Activated CD8-positive, alpha-beta T cell treated with anti-CD3 and anti-CD28 coated beads for 36 hours (primary cell): Measurements from ENCODE around the gene DCST2. TPM values are rescaled to one million over a fixed set of nuclear protein-coding genes. Genes with fewer than 3 reads are reported as not detected.

Experiments
- ATAC-seq: fragments of 200-7000 bp; cut with Tn5 transposase; one replicate; pipeline ENCODE4 v1.10.0; 2021; ENCODE audit warnings: mild to moderate bottlenecking, moderate library complexity
- CTCF ChIA-PET: fragments of 350-600 bp; sonication (Branson Sonifier 250); formaldehyde crosslinking; loops from one replicate; lab custom pipeline; 2021; ENCODE audit warnings: antibody characterized with exemption; lab: Charles Lee
- POLR2A ChIA-PET: fragments of 350-600 bp; sonication (Branson Sonifier 250); formaldehyde crosslinking; loops from one replicate; lab custom pipeline; 2021; ENCODE audit warnings: antibody characterized with exemption; lab: Charles Lee
- DNase-seq: peaks from one replicate; pipeline ENCODE4 v3.0.0-alpha.2; 2020
- H3K27ac Mint-ChIP-seq: one replicate; pipeline ENCODE4 v1.8.0; 2021; ENCODE audit warnings: mild to moderate bottlenecking, mixed read lengths
- H3K27me3 Mint-ChIP-seq: one replicate; pipeline ENCODE4 v1.8.0; 2021; ENCODE audit warnings: mixed read lengths
- H3K36me3 Mint-ChIP-seq: one replicate; pipeline ENCODE4 v1.8.0; 2021; ENCODE audit warnings: low read depth, mixed read lengths
- H3K4me1 Mint-ChIP-seq: one replicate; pipeline ENCODE4 v1.8.0; 2021; ENCODE audit warnings: low read depth, mixed read lengths
- H3K4me3 Mint-ChIP-seq: one replicate; pipeline ENCODE4 v1.8.0; 2021; ENCODE audit warnings: mild to moderate bottlenecking, moderate library complexity, mixed read lengths
- H3K9me3 Mint-ChIP-seq: one replicate; pipeline ENCODE4 v1.8.0; 2021; ENCODE audit warnings: mixed read lengths
- intact Hi-C: fragments of 100-400 bp; cut with micrococcal nuclease; formaldehyde crosslinking; loops from one replicate; pipeline ENCODE4 v1.10.0; 2022
- total RNA-seq, 2 experiments: library from RNA; stranded (reverse); gene quantifications; one replicate each; pipeline ENCODE4 v1.2.3, GENCODE V29; 2021
- TF ChIP-seq, protein P1 (sequence below): fragments of 200-600 bp; IDR thresholded peaks from one replicate; pipeline ENCODE4 v1.8.0; 2022; ENCODE audit warnings: antibody characterized with exemption, mild to moderate bottlenecking

DCST2 gene
- total RNA-seq, 2 experiments from 2014 or later = 0.20 to 0.36 TPM

DNA sequence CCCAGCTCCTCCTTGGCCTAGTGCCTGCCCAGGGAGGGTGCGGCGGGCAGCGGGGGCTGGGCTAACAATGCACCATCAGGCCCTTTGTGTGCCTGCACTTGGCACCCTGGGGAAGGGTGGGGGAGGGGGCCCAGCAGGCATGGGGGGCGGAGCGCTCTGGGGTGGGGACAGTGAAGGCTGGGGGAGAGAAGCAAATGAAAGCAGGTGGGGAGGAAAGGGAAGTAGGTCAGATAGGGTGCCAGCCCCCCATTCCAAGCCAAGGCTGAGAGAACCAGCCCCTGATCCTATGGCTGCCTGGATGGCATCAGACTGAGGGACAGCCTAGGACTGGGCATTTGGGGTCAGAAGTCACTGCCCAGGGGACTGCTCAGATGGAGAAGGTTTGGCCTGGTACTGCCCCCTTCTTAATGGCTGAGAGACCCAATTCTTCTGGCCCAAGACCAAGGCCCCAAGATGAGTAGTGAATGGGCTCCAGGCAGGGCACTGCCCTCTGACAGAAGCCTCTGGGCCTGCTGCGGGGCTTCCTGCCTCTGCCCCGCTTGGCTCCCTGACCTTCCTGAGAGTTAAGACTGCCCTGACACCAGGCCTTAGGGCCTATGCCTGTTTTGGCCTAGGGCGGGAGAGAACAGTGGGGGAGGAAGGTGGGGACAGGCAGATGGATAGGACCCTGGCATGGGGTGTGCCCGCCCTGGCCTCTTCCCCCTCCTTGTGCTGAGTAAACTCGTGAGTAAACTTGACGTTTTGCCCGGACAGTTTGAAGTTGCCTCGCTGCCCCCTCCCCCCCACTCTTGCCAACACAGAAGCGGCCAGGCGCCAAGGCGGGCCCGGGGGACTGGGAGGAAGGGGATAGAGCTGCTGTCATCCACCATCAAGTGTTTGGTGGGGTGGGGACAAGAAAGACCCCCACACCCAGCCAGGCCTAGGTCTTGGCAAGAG lies 28.2 kb downstream of the DCST2 start:
- H3K27ac Mint-ChIP-seq = peak overlapping the region; percentile 92
- ChIA-PET CTCF (interaction anchor here (0.8 to 2.0 kb wide), 5 partner anchors 12 to 80 kb away, joined by 3 to 14 read pairs (median 3); partner anchors contain the start of genes FLAD1 and PMVK), POLR2A (interaction anchor here (1.4 to 4.0 kb wide), 4 partner anchors 8 to 29 kb away, joined by 4 to 24 read pairs (median 6); partner anchors contain the start of gene FLAD1)
- no peaks in the 10 kb centered on the region for H3K9me3 Mint-ChIP-seq
- H3K4me1 Mint-ChIP-seq = peaks cover 52% of the 10 kb centered on the region
- H3K4me3 Mint-ChIP-seq = peak overlapping the region; percentile 85
- H3K27me3 Mint-ChIP-seq = no peaks in the 10 kb centered on the region
- peak; percentile 33 for DNase-seq
- H3K36me3 Mint-ChIP-seq = peaks cover 5% of the 10 kb centered on the region
- no peak for ATAC-seq
- TF ChIP-seq, protein P1, sequence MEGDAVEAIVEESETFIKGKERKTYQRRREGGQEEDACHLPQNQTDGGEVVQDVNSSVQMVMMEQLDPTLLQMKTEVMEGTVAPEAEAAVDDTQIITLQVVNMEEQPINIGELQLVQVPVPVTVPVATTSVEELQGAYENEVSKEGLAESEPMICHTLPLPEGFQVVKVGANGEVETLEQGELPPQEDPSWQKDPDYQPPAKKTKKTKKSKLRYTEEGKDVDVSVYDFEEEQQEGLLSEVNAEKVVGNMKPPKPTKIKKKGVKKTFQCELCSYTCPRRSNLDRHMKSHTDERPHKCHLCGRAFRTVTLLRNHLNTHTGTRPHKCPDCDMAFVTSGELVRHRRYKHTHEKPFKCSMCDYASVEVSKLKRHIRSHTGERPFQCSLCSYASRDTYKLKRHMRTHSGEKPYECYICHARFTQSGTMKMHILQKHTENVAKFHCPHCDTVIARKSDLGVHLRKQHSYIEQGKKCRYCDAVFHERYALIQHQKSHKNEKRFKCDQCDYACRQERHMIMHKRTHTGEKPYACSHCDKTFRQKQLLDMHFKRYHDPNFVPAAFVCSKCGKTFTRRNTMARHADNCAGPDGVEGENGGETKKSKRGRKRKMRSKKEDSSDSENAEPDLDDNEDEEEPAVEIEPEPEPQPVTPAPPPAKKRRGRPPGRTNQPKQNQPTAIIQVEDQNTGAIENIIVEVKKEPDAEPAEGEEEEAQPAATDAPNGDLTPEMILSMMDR = no peak
- intact Hi-C loops = no loop called here

DNA sequence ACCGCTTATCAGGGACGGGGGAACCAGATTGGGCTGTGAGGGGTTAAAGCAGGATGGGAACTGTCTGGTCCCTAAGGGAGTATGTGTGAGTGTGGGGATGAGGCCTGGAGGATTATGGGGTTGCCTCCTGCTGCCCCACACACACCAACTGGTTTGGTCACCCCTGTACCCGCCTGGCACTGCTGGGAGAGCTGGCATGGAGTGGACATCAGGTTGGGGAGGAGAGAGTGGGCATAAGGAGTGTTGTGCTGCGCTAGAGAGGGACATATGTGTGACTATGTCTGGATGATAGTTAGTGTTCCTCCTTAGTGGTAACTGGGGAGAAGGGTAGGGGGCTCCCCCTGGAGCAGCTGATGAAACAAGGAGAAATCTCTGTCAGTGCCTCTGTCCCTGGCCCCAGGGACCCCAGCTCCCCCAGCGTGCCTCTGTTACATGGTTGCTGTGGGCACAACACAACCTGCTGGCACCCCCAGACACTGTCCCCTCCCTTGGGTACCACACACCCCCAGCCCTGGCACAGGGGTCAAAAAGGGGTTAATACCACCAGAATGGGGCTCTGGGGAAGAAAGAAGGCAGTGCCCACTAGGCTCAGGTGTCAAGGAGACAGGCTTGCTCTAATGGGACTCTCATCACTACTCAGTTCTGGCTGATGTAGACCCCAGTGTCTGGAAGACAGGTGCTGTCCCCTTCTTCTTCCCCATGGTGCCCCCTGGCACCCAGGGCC lies 29.1 kb downstream of the DCST2 start:
- TF ChIP-seq, protein P1 = no peak
- H3K4me1 Mint-ChIP-seq = peaks cover 50% of the 10 kb centered on the region
- DNase-seq (peak; percentile 46), ATAC-seq (no peak)
- peak overlapping the region; percentile 85 for H3K4me3 Mint-ChIP-seq
- ChIA-PET CTCF (interaction anchor here (0.8 to 2.0 kb wide), 2 partner anchors 13 to 68 kb away, joined by 3 to 14 read pairs; partner anchors contain the start of gene PMVK), POLR2A (interaction anchor here (0.8 to 1.9 kb wide), 4 partner anchors 8 to 28 kb away, joined by 3 to 7 read pairs (median 4); partner anchors contain the start of gene FLAD1)
- peaks cover 5% of the 10 kb centered on the region for H3K36me3 Mint-ChIP-seq
- intact Hi-C loops = no loop called here
- peak overlapping the region; percentile 87 for H3K27ac Mint-ChIP-seq
- H3K27me3 Mint-ChIP-seq = no peaks in the 10 kb centered on the region
- no peaks in the 10 kb centered on the region for H3K9me3 Mint-ChIP-seq

DNA sequence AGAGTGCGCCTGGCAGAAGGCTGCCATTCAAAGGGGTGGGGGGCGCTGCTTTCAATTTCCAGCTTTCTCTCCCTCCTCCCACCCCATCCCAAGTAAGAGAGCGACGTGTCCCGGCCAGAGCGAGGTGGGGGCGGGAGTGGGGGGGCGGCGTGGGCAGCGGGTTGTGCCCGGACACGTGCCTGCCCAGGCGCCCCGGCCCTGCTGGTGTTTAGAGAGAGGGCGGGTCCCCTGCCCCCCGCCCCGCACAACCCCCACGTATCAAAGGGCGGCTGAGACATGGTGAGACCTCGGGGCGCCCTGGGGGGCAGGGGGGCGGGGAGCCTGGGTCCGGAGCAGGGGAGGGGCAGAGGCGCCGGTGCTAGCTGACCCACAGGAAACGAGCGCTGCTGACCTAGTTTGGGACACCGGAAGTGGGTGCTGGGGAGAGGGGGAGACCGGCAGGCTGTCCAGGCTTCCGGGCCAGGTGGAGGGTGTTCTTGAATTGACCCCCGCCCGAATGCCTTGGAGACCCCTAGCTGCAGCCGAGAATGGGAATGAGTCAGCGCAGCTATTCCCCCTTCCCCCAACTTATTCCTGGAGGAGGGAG lies 29.7 kb downstream of the DCST2 start:
- intact Hi-C loops = no loop called here
- CTCF ChIA-PET = interaction anchor here (2.0 kb wide), 1 partner anchor 14 kb away, joined by 14 read pairs; no protein-coding TSS in a partner anchor
- H3K27ac Mint-ChIP-seq = peak overlapping the region; percentile 87
- no peak for ATAC-seq
- no peaks in the 10 kb centered on the region for H3K27me3 Mint-ChIP-seq
- peaks cover 5% of the 10 kb centered on the region for H3K36me3 Mint-ChIP-seq
- peak; percentile 38 for DNase-seq
- H3K4me3 Mint-ChIP-seq = peak overlapping the region; percentile 85
- peaks cover 49% of the 10 kb centered on the region for H3K4me1 Mint-ChIP-seq
- H3K9me3 Mint-ChIP-seq = no peaks in the 10 kb centered on the region
- TF ChIP-seq, protein P1 = no peak
- POLR2A ChIA-PET = interaction anchor here (0.8 to 1.9 kb wide), 9 partner anchors 9 to 133 kb away, joined by 3 to 7 read pairs (median 4); partner anchors contain the start of genes FLAD1 and PBXIP1

DNA sequence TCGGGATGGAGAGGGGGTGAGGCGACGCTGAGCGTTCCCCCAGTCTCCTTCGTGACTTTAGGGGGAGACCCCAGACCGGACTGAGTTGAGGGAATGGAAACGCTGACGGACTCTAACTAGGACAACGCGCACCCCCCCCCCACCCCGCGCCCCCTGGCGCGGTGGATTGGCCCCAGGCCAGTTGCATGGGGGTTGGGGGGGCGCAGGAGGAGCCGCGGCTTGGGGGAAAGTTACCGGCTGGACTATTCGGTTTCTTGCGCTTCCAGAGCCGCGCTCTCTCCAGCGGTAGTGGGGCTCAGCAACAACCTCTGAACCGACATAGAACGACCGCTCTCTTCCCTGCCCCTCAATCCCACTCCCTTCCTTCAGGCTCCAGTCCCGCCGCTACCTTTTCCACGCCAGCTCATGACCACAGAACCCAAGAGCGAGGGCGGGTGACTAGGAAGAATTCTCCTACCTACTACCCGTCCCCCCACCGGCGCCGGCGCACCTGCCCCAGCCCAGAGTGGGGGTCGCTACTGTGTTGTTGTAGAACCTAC lies 30.3 kb downstream of the DCST2 start:
- ATAC-seq = no peak
- peak; percentile 48 for DNase-seq
- TF ChIP-seq, protein P1 = no peak
- Mint-ChIP-seq H3K27ac (peak overlapping the region; percentile 80), H3K9me3 (no peaks in the 10 kb centered on the region), H3K4me1 (peaks cover 48% of the 10 kb centered on the region), H3K36me3 (peaks cover 5% of the 10 kb centered on the region), H3K27me3 (no peaks in the 10 kb centered on the region), H3K4me3 (peak overlapping the region; percentile 85)
- POLR2A ChIA-PET = interaction anchor here (0.8 to 1.9 kb wide), 7 partner anchors 10 to 134 kb away, joined by 3 to 5 read pairs (median 4); partner anchors contain the start of genes FLAD1 and PBXIP1
- intact Hi-C loops = no loop called here
- CTCF ChIA-PET = interaction anchor here (1.0 to 2.0 kb wide), 2 partner anchors 14 kb away, joined by 3 to 14 read pairs; no protein-coding TSS in a partner anchor
